Measurements from ENCODE around the gene TFEC. TPM values are rescaled to one million over a fixed set of nuclear protein-coding genes. Genes with fewer than 3 reads are reported as not detected.
"Not testable (repeated sequence)": the region's sequence is repeated elsewhere in the genome, so short reads cannot be mapped to it uniquely, and the experiment has no call there.

TFEC gene
- total RNA-seq, 2 experiments from 2014 or later: 0.14 to 0.16 TPM

GRCh38 chr7:115968596-115968995 is 62.0 kb downstream of the TFEC start:
- Mint-ChIP-seq H3K4me3 (no peak overlapping the region), H3K27me3 (no peaks in the 10 kb centered on the region), H3K4me1 (no peaks in the 10 kb centered on the region), H3K27ac (no peak overlapping the region), H3K9me3 (no peaks in the 10 kb centered on the region), H3K36me3 (no peaks in the 10 kb centered on the region)
- DNase-seq: no peak

- no peaks in the 10 kb centered on the region for H3K4me1 Mint-ChIP-seq
- no peaks in the 10 kb centered on the region for H3K36me3 Mint-ChIP-seq
- no peak overlapping the region for H3K27ac Mint-ChIP-seq
- H3K4me3 Mint-ChIP-seq: no peak overlapping the region
- no peaks in the 10 kb centered on the region for H3K9me3 Mint-ChIP-seq
- no peak for DNase-seq
- no peaks in the 10 kb centered on the region for H3K27me3 Mint-ChIP-seq
These were observed 62.4 kb downstream of the TFEC start for GRCh38 chr7:115968171-115968570.

- no peak overlapping the region for H3K27ac Mint-ChIP-seq
These were observed 64.6 kb downstream of the TFEC start for GRCh38 chr7:115965796-115966475.

GRCh38 chr7:115965236-115965635 is 65.3 kb downstream of the TFEC start:
- Mint-ChIP-seq H3K4me1 (no peaks in the 10 kb centered on the region), H3K4me3 (no peak overlapping the region), H3K27me3 (no peaks in the 10 kb centered on the region), H3K9me3 (peaks cover 3% of the 10 kb centered on the region), H3K27ac (no peak overlapping the region), H3K36me3 (no peaks in the 10 kb centered on the region)
- DNase-seq: no peak

More at GRCh38 chr7:115965796-115966475, 64.6 kb downstream of the TFEC start:
- H3K36me3 Mint-ChIP-seq: no peaks in the 10 kb centered on the region
- H3K4me1 Mint-ChIP-seq: no peaks in the 10 kb centered on the region
- no peaks in the 10 kb centered on the region for H3K27me3 Mint-ChIP-seq
- no peak for DNase-seq
- H3K4me3 Mint-ChIP-seq: no peak overlapping the region
- H3K9me3 Mint-ChIP-seq: no peaks in the 10 kb centered on the region

GRCh38 chr7:115964799-115965198 is 65.8 kb downstream of the TFEC start:
- H3K4me3 Mint-ChIP-seq: no peak overlapping the region
- H3K36me3 Mint-ChIP-seq: no peaks in the 10 kb centered on the region
- H3K27me3 Mint-ChIP-seq: no peaks in the 10 kb centered on the region
- peaks cover 3% of the 10 kb centered on the region for H3K9me3 Mint-ChIP-seq
- DNase-seq: no peak
- H3K27ac Mint-ChIP-seq: no peak overlapping the region
- H3K4me1 Mint-ChIP-seq: no peaks in the 10 kb centered on the region

GRCh38 chr7:115962340-115962739 is 68.2 kb downstream of the TFEC start:
- H3K4me3 Mint-ChIP-seq: no peak overlapping the region
- peaks cover 6% of the 10 kb centered on the region for H3K9me3 Mint-ChIP-seq
- no peak for DNase-seq
- no peaks in the 10 kb centered on the region for H3K27me3 Mint-ChIP-seq
- no peaks in the 10 kb centered on the region for H3K4me1 Mint-ChIP-seq
- no peaks in the 10 kb centered on the region for H3K36me3 Mint-ChIP-seq
- H3K27ac Mint-ChIP-seq: no peak overlapping the region

GRCh38 chr7:115953592-115954255 is 76.8 kb downstream of the TFEC start:
- Mint-ChIP-seq H3K4me3 (no peak overlapping the region), H3K27me3 (no peaks in the 10 kb centered on the region), H3K9me3 (no peaks in the 10 kb centered on the region), H3K4me1 (no peaks in the 10 kb centered on the region), H3K27ac (no peak overlapping the region), H3K36me3 (no peaks in the 10 kb centered on the region)
- DNase-seq: no peak

- Mint-ChIP-seq H3K9me3 (no peaks in the 10 kb centered on the region), H3K27ac (no peak overlapping the region), H3K36me3 (no peaks in the 10 kb centered on the region), H3K4me1 (no peaks in the 10 kb centered on the region), H3K4me3 (no peak overlapping the region), H3K27me3 (no peaks in the 10 kb centered on the region)
- DNase-seq: no peak
These were observed 77.7 kb downstream of the TFEC start for GRCh38 chr7:115952832-115953231.

GRCh38 chr7:115951547-115951946 is 79.0 kb downstream of the TFEC start:
- Mint-ChIP-seq H3K36me3 (no peaks in the 10 kb centered on the region), H3K4me1 (no peaks in the 10 kb centered on the region), H3K4me3 (no peak overlapping the region), H3K27me3 (no peaks in the 10 kb centered on the region), H3K27ac (no peak overlapping the region), H3K9me3 (no peaks in the 10 kb centered on the region)
- no peak for DNase-seq

- no peaks in the 10 kb centered on the region for H3K27me3 Mint-ChIP-seq
- H3K27ac Mint-ChIP-seq: no peak overlapping the region
These were observed 88.8 kb downstream of the TFEC start for GRCh38 chr7:115941703-115942268.

GRCh38 chr7:115940460-115941060 is 90.0 kb downstream of the TFEC start:
- no peak for DNase-seq
- H3K27ac Mint-ChIP-seq: no peak overlapping the region
- no peak overlapping the region for H3K4me3 Mint-ChIP-seq
- H3K9me3 Mint-ChIP-seq: no peaks in the 10 kb centered on the region
- no peaks in the 10 kb centered on the region for H3K36me3 Mint-ChIP-seq
- no peaks in the 10 kb centered on the region for H3K4me1 Mint-ChIP-seq
- no peaks in the 10 kb centered on the region for H3K27me3 Mint-ChIP-seq

More at GRCh38 chr7:115941703-115942268, 88.8 kb downstream of the TFEC start:
- Mint-ChIP-seq H3K4me1 (no peaks in the 10 kb centered on the region), H3K36me3 (no peaks in the 10 kb centered on the region), H3K9me3 (no peaks in the 10 kb centered on the region), H3K4me3 (no peak overlapping the region)
- DNase-seq: no peak

- Mint-ChIP-seq H3K36me3 (no peaks in the 10 kb centered on the region), H3K4me1 (no peaks in the 10 kb centered on the region), H3K27ac (no peak overlapping the region), H3K27me3 (no peaks in the 10 kb centered on the region), H3K9me3 (no peaks in the 10 kb centered on the region), H3K4me3 (no peak overlapping the region)
- no peak for DNase-seq
These were observed 92.6 kb downstream of the TFEC start for GRCh38 chr7:115937960-115938359.

- Mint-ChIP-seq H3K27ac (no peak overlapping the region), H3K36me3 (no peaks in the 10 kb centered on the region), H3K27me3 (no peaks in the 10 kb centered on the region), H3K4me3 (no peak overlapping the region), H3K4me1 (no peaks in the 10 kb centered on the region), H3K9me3 (peaks cover 4% of the 10 kb centered on the region)
- no peak for DNase-seq
These were observed 97.1 kb downstream of the TFEC start for GRCh38 chr7:115933471-115933870.

GRCh38 chr7:115932880-115933279 is 97.7 kb downstream of the TFEC start:
- Mint-ChIP-seq H3K4me3 (no peak overlapping the region), H3K27me3 (no peaks in the 10 kb centered on the region), H3K27ac (no peak overlapping the region), H3K4me1 (no peaks in the 10 kb centered on the region), H3K36me3 (no peaks in the 10 kb centered on the region), H3K9me3 (peaks cover 4% of the 10 kb centered on the region)
- DNase-seq: no peak

GRCh38 chr7:115930184-115930583 is 100.4 kb downstream of the TFEC start:
- not testable (repeated sequence) for H3K4me3 Mint-ChIP-seq, H3K36me3 Mint-ChIP-seq, H3K4me1 Mint-ChIP-seq, H3K9me3 Mint-ChIP-seq, H3K27ac Mint-ChIP-seq, H3K27me3 Mint-ChIP-seq, DNase-seq

Data from activated naive CD8-positive, alpha-beta T cell treated with anti-CD3 and anti-CD28 coated beads for 36 hours (primary cell).